Ishikawa (cell line): ENCODE data around the gene SEMA4C.

Experiments used
- CEBPB ChIP-seq: IDR thresholded peaks from 2 replicates; pipeline ENCODE4 v1.6.1; 2012
- CREB1 ChIP-seq: IDR thresholded peaks from 2 replicates; pipeline ENCODE4 v1.6.1; 2012; ENCODE audit warnings: low read depth
- EGR1 ChIP-seq: IDR thresholded peaks from 2 replicates; pipeline ENCODE4 v1.6.1; 2012
- EP300 ChIP-seq: IDR thresholded peaks from 2 replicates; pipeline ENCODE4 v1.6.1; 2012; ENCODE audit warnings: borderline replicate concordance
- FOXM1 ChIP-seq: IDR thresholded peaks from 2 replicates; pipeline ENCODE4 v1.6.1; 2012; ENCODE audit warnings: low read depth, borderline replicate concordance
- NFIC ChIP-seq: IDR thresholded peaks from 2 replicates; pipeline ENCODE4 v1.6.1; 2012
- RAD21 ChIP-seq: IDR thresholded peaks from 2 replicates; pipeline ENCODE4 v1.6.1; 2012; ENCODE audit warnings: low read depth
- TAF1 ChIP-seq: IDR thresholded peaks from 2 replicates; pipeline ENCODE4 v1.6.1; 2012; ENCODE audit warnings: low read depth, mild to moderate bottlenecking
- TCF12 ChIP-seq: IDR thresholded peaks from 2 replicates; pipeline ENCODE4 v1.6.1; 2012; ENCODE audit warnings: low read depth
- TEAD4 ChIP-seq: IDR thresholded peaks from 2 replicates; pipeline ENCODE4 v1.6.1; 2012
- YY1 ChIP-seq: IDR thresholded peaks from 2 replicates; pipeline ENCODE4 v1.6.1; 2012; ENCODE audit warnings: low read depth
- ZBTB7A ChIP-seq: IDR thresholded peaks from 2 replicates; pipeline ENCODE4 v1.6.1; 2012; ENCODE audit warnings: low read depth
- TF ChIP-seq, protein P1 (sequence below): IDR thresholded peaks from 2 replicates; pipeline ENCODE4 v1.6.1; 2012
- TF ChIP-seq, protein P2 (sequence below): IDR thresholded peaks from 2 replicates; pipeline ENCODE4 v1.6.1; 2012
- TF ChIP-seq, protein P3 (sequence below): IDR thresholded peaks from 2 replicates; pipeline ENCODE4 v1.6.1; 2012; ENCODE audit warnings: low read depth, mild to moderate bottlenecking

Gene SEMA4C

DNA sequence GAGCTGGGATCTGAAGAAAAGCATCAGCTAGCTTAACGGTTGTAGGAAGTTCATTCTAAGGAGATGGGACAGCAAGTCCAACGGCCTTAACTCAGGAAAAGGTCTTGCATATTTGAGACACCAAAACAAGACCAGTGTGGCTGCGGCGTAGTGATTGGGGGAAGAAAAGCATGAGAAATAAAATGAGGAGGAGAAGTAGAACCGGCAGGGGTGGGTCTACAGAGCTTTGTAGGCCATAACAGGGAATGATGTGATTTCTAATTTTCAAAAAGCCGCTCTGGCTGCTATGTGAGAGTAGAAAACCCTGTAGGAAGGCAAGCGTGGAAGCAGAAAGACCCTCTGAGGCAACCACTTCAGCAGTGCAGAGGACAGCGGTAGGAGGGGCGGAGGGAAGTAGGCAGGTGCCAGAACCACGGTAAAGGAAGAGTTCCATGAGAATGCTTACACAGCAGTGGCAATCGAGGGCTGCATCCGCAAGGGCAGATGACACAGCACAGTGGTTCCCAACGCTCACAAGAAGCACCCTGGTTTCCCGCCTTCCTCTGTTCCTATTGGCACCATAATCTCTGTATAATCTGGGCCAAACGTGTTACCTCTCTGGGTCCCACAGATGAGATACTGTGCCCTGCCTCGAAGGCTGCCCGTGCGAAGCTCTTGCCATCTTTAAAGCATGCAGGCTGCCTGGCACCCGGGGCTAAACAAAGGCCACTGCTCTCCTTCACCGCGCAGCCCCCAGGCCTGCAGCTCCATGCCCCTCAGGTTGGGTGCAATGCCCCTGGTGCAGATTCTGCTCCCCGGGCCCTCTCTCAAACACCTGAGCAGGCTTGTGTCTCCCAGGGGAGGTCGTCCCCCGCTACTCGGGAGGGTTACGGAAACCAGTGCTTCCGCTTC lies 12.9 kb downstream of the SEMA4C start:
- no peak for TF ChIP-seq YY1
- TF ChIP-seq, protein P1, sequence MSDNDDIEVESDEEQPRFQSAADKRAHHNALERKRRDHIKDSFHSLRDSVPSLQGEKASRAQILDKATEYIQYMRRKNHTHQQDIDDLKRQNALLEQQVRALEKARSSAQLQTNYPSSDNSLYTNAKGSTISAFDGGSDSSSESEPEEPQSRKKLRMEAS = peak; percentile 64; the same call in 1 of the 2 replicates
- TF ChIP-seq, protein P2, sequence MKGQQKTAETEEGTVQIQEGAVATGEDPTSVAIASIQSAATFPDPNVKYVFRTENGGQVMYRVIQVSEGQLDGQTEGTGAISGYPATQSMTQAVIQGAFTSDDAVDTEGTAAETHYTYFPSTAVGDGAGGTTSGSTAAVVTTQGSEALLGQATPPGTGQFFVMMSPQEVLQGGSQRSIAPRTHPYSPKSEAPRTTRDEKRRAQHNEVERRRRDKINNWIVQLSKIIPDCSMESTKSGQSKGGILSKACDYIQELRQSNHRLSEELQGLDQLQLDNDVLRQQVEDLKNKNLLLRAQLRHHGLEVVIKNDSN = no peak

DNA sequence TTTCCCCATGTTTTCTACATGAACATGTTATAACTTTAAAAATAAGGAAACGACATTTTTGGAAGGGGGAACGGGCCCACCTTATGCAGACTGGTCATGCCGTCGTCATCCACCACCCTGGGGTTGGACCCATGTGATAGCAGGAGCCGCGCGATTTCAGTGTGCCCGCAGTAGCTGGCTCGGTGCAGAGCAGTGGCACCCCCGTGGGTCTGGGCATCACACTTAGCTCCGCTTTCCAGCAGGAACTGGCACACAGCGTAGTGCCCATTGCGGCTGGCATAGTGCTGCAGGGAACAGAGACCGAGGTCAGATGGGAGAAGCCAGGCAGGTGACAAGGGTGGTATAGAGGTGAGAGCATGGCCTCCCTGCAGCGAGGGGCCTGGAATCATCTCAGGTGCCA lies 16.6 kb downstream of the SEMA4C start:
- TF ChIP-seq TCF12 = no peak
- TF ChIP-seq, protein P2 = no peak
- no peak for TF ChIP-seq NFIC
- TF ChIP-seq, protein P3, sequence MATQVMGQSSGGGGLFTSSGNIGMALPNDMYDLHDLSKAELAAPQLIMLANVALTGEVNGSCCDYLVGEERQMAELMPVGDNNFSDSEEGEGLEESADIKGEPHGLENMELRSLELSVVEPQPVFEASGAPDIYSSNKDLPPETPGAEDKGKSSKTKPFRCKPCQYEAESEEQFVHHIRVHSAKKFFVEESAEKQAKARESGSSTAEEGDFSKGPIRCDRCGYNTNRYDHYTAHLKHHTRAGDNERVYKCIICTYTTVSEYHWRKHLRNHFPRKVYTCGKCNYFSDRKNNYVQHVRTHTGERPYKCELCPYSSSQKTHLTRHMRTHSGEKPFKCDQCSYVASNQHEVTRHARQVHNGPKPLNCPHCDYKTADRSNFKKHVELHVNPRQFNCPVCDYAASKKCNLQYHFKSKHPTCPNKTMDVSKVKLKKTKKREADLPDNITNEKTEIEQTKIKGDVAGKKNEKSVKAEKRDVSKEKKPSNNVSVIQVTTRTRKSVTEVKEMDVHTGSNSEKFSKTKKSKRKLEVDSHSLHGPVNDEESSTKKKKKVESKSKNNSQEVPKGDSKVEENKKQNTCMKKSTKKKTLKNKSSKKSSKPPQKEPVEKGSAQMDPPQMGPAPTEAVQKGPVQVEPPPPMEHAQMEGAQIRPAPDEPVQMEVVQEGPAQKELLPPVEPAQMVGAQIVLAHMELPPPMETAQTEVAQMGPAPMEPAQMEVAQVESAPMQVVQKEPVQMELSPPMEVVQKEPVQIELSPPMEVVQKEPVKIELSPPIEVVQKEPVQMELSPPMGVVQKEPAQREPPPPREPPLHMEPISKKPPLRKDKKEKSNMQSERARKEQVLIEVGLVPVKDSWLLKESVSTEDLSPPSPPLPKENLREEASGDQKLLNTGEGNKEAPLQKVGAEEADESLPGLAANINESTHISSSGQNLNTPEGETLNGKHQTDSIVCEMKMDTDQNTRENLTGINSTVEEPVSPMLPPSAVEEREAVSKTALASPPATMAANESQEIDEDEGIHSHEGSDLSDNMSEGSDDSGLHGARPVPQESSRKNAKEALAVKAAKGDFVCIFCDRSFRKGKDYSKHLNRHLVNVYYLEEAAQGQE = no peak
- TF ChIP-seq TAF1 = no peak
- TF ChIP-seq YY1 = no peak
- no peak for TF ChIP-seq EGR1
- no peak for TF ChIP-seq EP300
- no peak for TF ChIP-seq TEAD4
- TF ChIP-seq CREB1 = no peak
- TF ChIP-seq, protein P1 = no peak
- TF ChIP-seq CEBPB = no peak
- TF ChIP-seq RAD21 = no peak

DNA sequence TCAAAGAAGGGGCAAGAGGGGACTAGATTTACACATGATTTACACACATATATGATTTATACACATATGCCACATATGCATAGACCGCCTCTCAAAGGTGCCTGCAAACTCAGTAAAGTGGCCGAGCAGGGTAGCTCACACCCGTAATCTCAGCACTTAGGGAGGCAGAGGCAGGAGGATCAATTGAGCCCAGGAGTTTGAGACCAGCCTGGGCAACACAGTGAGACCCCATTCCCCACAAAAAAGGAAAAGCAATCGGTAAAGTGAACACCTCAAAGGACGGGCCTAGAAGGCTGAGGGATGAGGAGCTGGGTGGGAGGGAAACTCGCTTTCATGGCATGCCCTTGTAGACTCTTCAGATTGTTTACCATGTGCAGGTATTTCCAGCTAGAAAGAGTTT lies 17.2 kb downstream of the SEMA4C start:
- TF ChIP-seq EP300 = no peak

DNA sequence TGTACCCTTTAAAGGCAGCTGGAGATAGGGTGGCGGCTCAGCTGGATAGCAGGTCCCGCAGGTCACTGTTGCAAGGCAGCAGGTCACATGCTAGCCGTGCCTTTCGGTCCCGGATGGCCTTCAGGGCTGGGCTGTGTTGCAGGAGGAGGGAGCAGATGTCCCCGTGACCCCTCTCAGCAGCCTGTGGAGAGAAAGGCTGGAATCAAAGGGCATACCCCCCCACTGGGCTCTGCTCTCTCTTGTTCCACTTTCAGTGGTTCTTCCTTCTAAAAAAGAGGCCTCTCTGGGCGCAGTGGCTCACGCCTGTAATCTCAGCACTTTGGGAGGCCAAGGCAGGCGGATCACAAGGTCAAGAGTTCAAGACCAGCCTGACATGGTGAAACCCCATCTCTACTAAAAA lies 21.6 kb downstream of the SEMA4C start:
- TF ChIP-seq, protein P2 = no peak
- TF ChIP-seq ZBTB7A = no peak
- no peak for TF ChIP-seq EP300
- TF ChIP-seq CREB1 = no peak
- no peak for TF ChIP-seq TEAD4
- TF ChIP-seq TAF1 = no peak

DNA sequence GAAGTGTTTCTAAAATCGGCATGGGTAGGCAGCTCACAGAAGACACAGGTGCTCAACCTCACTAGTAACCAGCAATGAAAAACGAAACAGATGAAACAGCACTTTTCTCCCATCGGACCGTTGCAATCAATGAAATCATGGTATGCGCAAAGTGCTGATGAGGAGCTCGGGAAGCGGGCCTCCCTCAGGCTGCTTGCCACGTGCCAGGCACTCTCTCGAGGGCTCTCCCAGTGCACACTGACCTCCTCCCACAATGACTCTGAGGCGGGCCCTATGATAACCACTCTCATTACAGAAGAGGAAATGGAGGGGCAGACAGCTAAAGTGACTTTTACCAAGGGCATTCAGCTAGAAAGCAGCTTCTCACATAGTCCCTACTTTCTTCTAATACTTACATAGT lies 22.3 kb downstream of the SEMA4C start:
- TF ChIP-seq EP300 (no peak), CEBPB (no peak), TAF1 (no peak), EGR1 (no peak), RAD21 (no peak), YY1 (no peak), ZBTB7A (no peak), FOXM1 (no peak)
- TF ChIP-seq, protein P2 = no peak

DNA sequence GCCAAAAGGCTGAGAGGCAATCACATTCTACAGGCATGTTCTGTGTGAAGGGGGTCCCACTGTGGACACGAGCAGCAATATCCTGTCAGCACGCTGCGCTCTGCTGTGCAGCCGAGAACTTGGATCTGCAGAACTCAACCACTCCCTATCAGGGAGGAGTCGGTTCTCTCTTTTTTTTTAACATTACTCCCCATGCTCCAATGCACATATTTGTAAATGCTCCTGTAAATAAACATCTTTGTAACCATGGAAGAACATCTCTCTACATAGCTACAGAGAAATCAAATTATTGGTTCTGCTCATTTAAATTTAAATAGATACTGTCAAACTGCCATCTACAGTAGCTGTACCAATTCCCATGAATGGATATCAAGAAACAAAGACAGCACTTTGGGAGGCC lies 23.1 kb downstream of the SEMA4C start:
- TF ChIP-seq TAF1 (no peak), TEAD4 (no peak), RAD21 (no peak), YY1 (no peak), CEBPB (no peak), NFIC (no peak), EGR1 (no peak), EP300 (no peak), ZBTB7A (no peak), TCF12 (no peak), FOXM1 (no peak), CREB1 (no peak)
- TF ChIP-seq, protein P1 = no peak
- TF ChIP-seq, protein P3 = no peak
- TF ChIP-seq, protein P2 = no peak
